Measurements from ENCODE around the gene ERBB4. TPM values are rescaled to one million over a fixed set of nuclear protein-coding genes. Genes with fewer than 3 reads are reported as not detected.

The ERBB4 gene
- total RNA-seq, 1 donor from 2014 or later = 2.6 TPM

DNA sequence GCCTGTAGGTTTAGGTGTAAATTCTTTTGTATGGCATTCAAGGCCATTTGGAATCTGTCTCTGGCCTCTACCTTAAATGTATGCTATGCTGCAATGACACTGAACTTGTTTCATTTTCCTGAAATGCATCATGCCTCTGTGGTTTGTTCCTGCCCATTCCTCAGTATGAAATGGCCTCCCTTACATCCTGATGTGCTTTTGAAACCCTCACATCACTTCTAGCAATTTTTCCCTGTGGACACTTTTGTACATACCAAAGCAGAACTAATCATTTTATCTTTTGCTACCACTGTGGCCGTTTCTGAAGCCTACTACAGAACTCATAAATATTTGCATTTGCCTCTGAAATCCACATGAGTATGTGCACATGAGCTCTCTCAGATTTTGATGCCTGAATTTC, 557.2 kb downstream of the ERBB4 start:
- Histone ChIP-seq H3K4me3 (ENCODE audit: low read depth, low read length) (no peak overlapping the region), H3K36me3 (ENCODE audit: control insufficient read depth, insufficient read depth, low read length) (no peaks in the 10 kb centered on the region), H3K27me3 (ENCODE audit: control insufficient read depth, insufficient read depth, low read length) (no peaks in the 10 kb centered on the region)
- DNase-seq (ENCODE audit: low read depth) = no peak
- TF ChIP-seq CTCF (IDR thresholded peaks at IDR 0.05; ENCODE audit: insufficient read depth, low read length, poor library complexity, severe bottlenecking) = no peak

GRCh38 chr2:211976076-211976475, 562.5 kb downstream of the ERBB4 start:
- no peak for TF ChIP-seq CTCF (IDR thresholded peaks at IDR 0.05; ENCODE audit: insufficient read depth, low read length, poor library complexity, severe bottlenecking)
- H3K4me3 ChIP-seq (ENCODE audit: low read depth, low read length) = no peak overlapping the region
- no peaks in the 10 kb centered on the region for H3K27me3 ChIP-seq (ENCODE audit: control insufficient read depth, insufficient read depth, low read length)
- no peaks in the 10 kb centered on the region for H3K36me3 ChIP-seq (ENCODE audit: control insufficient read depth, insufficient read depth, low read length)
- DNase-seq (ENCODE audit: low read depth) = no peak

- no peak for DNase-seq (ENCODE audit: low read depth)
- Histone ChIP-seq H3K36me3 (ENCODE audit: control insufficient read depth, insufficient read depth, low read length) (no peaks in the 10 kb centered on the region), H3K27me3 (ENCODE audit: control insufficient read depth, insufficient read depth, low read length) (no peaks in the 10 kb centered on the region), H3K4me3 (ENCODE audit: low read depth, low read length) (no peak overlapping the region)
- no peak for TF ChIP-seq CTCF (IDR thresholded peaks at IDR 0.05; ENCODE audit: insufficient read depth, low read length, poor library complexity, severe bottlenecking)
Measured at GRCh38 chr2:211967234-211967633, 571.4 kb downstream of the ERBB4 start.

DNA sequence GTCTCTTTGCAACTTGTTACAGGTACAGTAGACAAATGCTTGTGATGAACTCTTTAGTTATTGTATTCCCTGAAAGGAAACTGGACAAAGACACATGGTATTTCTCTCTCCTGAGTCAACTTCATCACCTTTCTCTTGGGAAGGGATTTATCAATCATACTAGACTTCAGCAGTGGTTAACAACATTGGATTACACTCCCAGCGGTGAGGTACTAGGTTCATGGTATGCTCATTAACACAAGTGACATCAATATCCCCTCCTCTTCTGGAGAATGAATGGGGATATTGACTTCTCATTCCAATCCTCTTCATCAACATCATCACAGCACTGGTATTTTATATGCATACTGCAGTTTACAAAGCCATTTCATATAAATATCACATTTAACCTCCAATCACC, 574.6 kb downstream of the ERBB4 start:
- no peak overlapping the region for H3K4me3 ChIP-seq (ENCODE audit: low read depth, low read length)
- no peak for DNase-seq (ENCODE audit: low read depth)
- no peak for TF ChIP-seq CTCF (IDR thresholded peaks at IDR 0.05; ENCODE audit: insufficient read depth, low read length, poor library complexity, severe bottlenecking)
- no peaks in the 10 kb centered on the region for H3K36me3 ChIP-seq (ENCODE audit: control insufficient read depth, insufficient read depth, low read length)
- no peaks in the 10 kb centered on the region for H3K27me3 ChIP-seq (ENCODE audit: control insufficient read depth, insufficient read depth, low read length)

DNA sequence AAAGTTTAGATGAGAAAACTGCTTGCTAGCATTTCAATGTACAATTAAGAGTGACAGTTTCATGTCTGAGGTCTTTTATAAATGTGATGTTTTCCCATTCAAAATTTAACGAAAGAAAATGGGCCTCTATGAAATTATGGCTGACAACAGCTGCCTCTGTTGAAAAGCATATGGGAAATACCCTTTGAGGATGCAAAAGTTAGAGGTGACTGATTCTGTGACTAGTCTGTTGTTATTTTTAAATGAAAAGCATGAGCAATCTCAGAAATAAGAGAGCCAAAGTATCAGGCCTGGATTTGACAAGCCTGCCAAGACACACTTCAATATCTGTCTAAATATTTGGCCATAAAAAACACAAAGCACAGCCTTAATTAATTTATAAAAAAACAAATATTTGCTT, 580.8 kb downstream of the ERBB4 start:
- H3K27me3 ChIP-seq (ENCODE audit: control insufficient read depth, insufficient read depth, low read length) = no peaks in the 10 kb centered on the region
- no peak for DNase-seq (ENCODE audit: low read depth)
- H3K36me3 ChIP-seq (ENCODE audit: control insufficient read depth, insufficient read depth, low read length) = no peaks in the 10 kb centered on the region
- TF ChIP-seq CTCF (IDR thresholded peaks at IDR 0.05; ENCODE audit: insufficient read depth, low read length, poor library complexity, severe bottlenecking) = no peak
- H3K4me3 ChIP-seq (ENCODE audit: low read depth, low read length) = no peak overlapping the region

DNA sequence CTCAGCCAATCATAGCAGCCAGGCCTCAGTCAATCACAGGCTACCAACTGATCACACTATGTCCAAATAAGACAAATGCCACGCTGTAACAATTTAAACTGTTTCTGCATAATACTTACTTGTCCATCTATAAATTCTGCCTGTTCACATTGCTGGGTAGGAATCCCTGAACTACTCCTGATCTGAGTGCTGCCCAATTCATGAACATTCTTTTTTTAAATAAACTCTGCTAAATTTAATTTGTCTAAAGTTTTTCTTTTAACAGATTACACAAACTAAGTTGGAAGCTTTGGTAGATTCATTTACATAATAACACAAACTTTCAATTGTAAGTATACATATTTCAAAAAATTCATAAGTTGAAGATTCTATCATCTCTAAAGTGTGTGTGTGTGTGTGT, 583.0 kb downstream of the ERBB4 start:
- no peak overlapping the region for H3K4me3 ChIP-seq (ENCODE audit: low read depth, low read length)
- H3K27me3 ChIP-seq (ENCODE audit: control insufficient read depth, insufficient read depth, low read length) = no peaks in the 10 kb centered on the region
- no peak for TF ChIP-seq CTCF (IDR thresholded peaks at IDR 0.05; ENCODE audit: insufficient read depth, low read length, poor library complexity, severe bottlenecking)
- no peaks in the 10 kb centered on the region for H3K36me3 ChIP-seq (ENCODE audit: control insufficient read depth, insufficient read depth, low read length)
- no peak for DNase-seq (ENCODE audit: low read depth)

Data from kidney epithelial cell (primary cell).